ENCODE measurements around the gene ATP8A1.

ATP8A1 gene

DNA sequence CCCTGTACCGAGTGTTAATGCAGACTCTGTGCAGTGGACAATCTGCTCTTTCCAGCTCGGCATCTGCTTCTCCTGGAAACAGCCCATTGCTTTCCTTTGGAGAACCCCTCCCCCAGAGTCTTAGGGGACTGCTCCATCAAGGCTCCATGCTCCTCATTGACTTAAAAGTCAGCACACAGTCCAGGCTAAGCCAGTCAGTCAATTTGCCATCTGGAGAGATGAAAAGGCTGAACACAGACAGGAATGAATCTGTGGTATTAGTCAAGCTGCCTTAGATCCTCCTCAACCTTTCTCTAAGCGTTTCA lies 20.3 kb downstream of the ATP8A1 start:
- TF ChIP-seq MYC (IDR thresholded peaks at IDR 0.05; ENCODE audit: low read depth, low read length) (no peak), POLR2A (IDR thresholded peaks at IDR 0.05; ENCODE audit: extremely low read depth, insufficient read length) (no peak)
- TF ChIP-seq, protein P1, sequence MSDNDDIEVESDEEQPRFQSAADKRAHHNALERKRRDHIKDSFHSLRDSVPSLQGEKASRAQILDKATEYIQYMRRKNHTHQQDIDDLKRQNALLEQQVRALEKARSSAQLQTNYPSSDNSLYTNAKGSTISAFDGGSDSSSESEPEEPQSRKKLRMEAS (IDR thresholded peaks at IDR 0.05; ENCODE audit: low read depth, low read length) = no peak
- TF ChIP-seq, protein P2, sequence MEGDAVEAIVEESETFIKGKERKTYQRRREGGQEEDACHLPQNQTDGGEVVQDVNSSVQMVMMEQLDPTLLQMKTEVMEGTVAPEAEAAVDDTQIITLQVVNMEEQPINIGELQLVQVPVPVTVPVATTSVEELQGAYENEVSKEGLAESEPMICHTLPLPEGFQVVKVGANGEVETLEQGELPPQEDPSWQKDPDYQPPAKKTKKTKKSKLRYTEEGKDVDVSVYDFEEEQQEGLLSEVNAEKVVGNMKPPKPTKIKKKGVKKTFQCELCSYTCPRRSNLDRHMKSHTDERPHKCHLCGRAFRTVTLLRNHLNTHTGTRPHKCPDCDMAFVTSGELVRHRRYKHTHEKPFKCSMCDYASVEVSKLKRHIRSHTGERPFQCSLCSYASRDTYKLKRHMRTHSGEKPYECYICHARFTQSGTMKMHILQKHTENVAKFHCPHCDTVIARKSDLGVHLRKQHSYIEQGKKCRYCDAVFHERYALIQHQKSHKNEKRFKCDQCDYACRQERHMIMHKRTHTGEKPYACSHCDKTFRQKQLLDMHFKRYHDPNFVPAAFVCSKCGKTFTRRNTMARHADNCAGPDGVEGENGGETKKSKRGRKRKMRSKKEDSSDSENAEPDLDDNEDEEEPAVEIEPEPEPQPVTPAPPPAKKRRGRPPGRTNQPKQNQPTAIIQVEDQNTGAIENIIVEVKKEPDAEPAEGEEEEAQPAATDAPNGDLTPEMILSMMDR (IDR thresholded peaks at IDR 0.05; ENCODE audit: low read depth, low read length) = no peak
- no peak overlapping the region for H3K4me3 ChIP-seq (ENCODE audit: low read depth, low read length)
- no peak for DNase-seq (ENCODE audit: low read depth)

DNA sequence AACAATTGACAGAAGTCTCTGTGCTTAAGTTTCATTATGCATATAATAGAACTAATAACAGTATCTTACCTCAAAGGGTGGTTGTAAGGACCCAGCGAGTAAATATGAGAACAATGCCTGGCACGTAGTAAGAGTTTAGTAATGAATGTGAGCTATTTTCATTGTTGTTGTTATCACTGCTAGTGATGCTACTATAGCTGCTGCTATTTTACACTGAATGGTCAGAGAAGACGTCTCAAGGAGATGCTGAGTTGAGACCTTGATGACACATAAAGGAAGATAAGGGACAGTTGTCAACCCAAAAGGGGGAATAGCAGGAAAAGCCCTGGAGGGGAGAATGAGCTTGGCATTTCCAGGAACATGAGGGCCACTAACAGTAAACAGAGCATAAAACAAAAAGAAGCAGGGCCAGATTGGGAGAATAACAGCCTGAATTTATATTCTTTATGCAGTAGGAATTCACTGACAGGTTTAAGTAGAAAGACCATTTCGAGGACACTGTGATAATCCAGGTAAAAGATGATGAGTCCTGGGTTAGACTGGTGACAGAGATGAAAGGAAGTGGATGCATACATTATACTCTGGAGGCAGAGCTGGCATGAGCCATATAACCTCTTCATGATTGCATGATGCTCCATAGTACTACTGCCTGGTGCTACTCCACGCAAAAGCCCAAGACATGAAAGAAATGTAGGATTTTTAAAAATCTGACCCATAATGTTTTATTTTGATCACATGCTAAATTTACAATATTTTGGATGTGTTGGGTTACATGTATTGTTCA lies 23.1 kb downstream of the ATP8A1 start:
- DNase-seq (ENCODE audit: low read depth) = no peak
- no peak overlapping the region for H3K4me3 ChIP-seq (ENCODE audit: low read depth, low read length)
- no peak for TF ChIP-seq POLR2A (IDR thresholded peaks at IDR 0.05; ENCODE audit: extremely low read depth, insufficient read length)
- TF ChIP-seq, protein P1 (IDR thresholded peaks at IDR 0.05; ENCODE audit: low read depth, low read length) = no peak
- no peak for TF ChIP-seq MYC (IDR thresholded peaks at IDR 0.05; ENCODE audit: low read depth, low read length)
- TF ChIP-seq, protein P2 (IDR thresholded peaks at IDR 0.05; ENCODE audit: low read depth, low read length) = no peak

DNA sequence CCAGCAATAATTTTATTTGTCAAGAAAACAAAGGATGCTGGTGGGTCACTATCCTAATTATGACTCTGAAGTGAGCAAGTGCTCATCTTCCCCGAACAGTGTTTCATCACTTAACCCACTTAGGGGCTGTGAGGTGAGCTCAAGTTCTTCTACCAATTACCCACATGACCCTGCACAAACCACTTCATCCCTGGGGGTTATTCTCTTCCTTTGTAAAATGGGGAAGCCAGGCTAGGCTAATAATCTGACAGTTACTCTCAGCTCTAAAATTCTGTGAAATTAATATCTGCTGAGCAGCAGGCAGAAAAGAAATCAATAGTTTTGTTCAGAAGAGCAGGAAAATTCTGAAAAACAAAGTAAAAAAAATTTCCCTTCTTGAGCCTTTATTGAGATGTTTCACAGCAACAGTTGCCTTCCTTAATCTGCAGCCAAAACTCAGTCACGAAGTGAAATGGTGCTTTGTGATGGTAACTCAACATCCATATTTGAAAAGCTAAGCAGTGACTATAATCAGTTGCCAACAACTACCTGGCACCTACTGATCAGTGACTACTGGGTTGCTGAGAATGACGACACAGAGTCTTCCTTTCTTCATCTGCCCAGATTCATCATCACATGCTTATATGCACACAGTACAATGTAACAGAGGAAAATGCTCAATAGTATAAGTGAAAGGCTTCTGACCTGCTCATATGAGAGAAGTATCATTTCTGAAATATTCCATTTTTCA lies 24.1 kb downstream of the ATP8A1 start:
- peak; percentile 76 for DNase-seq (ENCODE audit: low read depth)
- TF ChIP-seq, protein P1 (IDR thresholded peaks at IDR 0.05; ENCODE audit: low read depth, low read length) = no peak
- TF ChIP-seq MYC (IDR thresholded peaks at IDR 0.05; ENCODE audit: low read depth, low read length) = no peak
- TF ChIP-seq POLR2A (IDR thresholded peaks at IDR 0.05; ENCODE audit: extremely low read depth, insufficient read length) = no peak
- H3K4me3 ChIP-seq (ENCODE audit: low read depth, low read length) = no peak overlapping the region

DNA sequence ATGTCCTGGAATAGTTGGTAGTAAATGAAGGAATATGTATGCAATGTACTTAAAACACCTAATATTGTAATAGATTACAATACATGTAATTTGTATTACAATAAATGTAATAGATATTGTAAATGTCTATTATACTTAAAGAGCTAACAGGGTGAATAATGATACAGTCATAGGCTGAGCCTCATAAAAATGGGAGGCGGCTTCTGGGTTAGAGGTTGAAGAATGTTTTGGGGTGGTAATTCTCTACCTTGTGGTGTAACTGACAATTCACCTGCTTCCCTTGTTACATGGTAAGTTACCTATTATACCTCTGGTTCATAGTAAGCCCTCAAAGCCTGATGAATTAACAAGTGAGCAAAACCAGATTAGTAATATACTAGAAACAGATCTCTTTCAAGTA lies 26.0 kb downstream of the ATP8A1 start:
- TF ChIP-seq MYC (IDR thresholded peaks at IDR 0.05; ENCODE audit: low read depth, low read length) (no peak), POLR2A (IDR thresholded peaks at IDR 0.05; ENCODE audit: extremely low read depth, insufficient read length) (no peak)
- TF ChIP-seq, protein P2 (IDR thresholded peaks at IDR 0.05; ENCODE audit: low read depth, low read length) = no peak
- TF ChIP-seq, protein P1 (IDR thresholded peaks at IDR 0.05; ENCODE audit: low read depth, low read length) = no peak
- no peak overlapping the region for H3K4me3 ChIP-seq (ENCODE audit: low read depth, low read length)
- no peak for DNase-seq (ENCODE audit: low read depth)

DNA sequence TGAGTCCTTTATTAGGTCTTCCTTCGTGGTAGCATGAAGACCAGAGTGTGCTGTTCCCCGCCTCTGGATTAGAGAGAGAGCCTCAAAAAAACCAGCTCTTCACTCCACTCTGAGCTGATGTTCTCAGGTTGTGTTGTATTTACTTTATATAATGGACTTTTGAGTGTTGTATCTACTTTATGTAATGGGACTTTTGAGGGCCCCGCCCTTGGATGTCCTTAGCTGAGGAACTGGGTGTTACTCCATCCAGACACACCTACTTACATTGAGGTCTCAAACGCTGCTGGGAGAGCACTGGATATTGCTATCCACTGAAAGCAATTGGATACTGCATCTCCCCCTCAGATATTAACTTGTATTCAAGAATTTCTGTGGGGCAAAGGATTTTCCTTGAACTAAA lies 28.2 kb downstream of the ATP8A1 start:
- TF ChIP-seq, protein P1 (IDR thresholded peaks at IDR 0.05; ENCODE audit: low read depth, low read length) = no peak
- no peak for TF ChIP-seq POLR2A (IDR thresholded peaks at IDR 0.05; ENCODE audit: extremely low read depth, insufficient read length)
- TF ChIP-seq, protein P2 (IDR thresholded peaks at IDR 0.05; ENCODE audit: low read depth, low read length) = no peak
- TF ChIP-seq MYC (IDR thresholded peaks at IDR 0.05; ENCODE audit: low read depth, low read length) = no peak
- H3K4me3 ChIP-seq (ENCODE audit: low read depth, low read length) = no peak overlapping the region
- no peak for DNase-seq (ENCODE audit: low read depth)

Measured in NB4 (cell line).